Stomach (tissue), 9 donors: ENCODE measurements around the gene SLC7A5. TPM values are rescaled to one million over a fixed set of nuclear protein-coding genes. Genes with fewer than 3 reads are reported as not detected.
"Not testable (repeated sequence)": the region's sequence is repeated elsewhere in the genome, so short reads cannot be mapped to it uniquely, and the experiment has no call there.

Experiments
- DNase-seq, 2 donors: peaks; one replicate each; pipeline versions ENCODE4 v3.0.0 to v3.0.0-alpha.2; 2013 to 2019
- H3K27ac ChIP-seq, 5 donors: fragments of 200-600 bp in 4 of 5; sonication (generic) in 4 of 5; one replicate each; pipeline ENCODE4 v1.5.1; 2013 to 2019; ENCODE audit warnings: mild to moderate bottlenecking in 1 of 5, moderate library complexity in 1 of 5
- H3K27me3 ChIP-seq, 3 donors: fragments of 200-600 bp; sonication (generic); one replicate each; pipeline ENCODE4 v1.5.1; 2017 to 2019; ENCODE audit warnings: mixed run types in 1 of 3
- H3K36me3 ChIP-seq, 4 donors: fragments of 200-600 bp; sonication (generic); 1 replicate in 3 of 4; 2 replicates in 1 of 4; pipeline ENCODE4 v1.5.1; 2016 to 2019
- H3K4me1 ChIP-seq, 4 donors: fragments of 200-600 bp; sonication (generic); one replicate each; pipeline ENCODE4 v1.5.1; 2016 to 2019
- H3K4me3 ChIP-seq, 4 donors: fragments of 200-600 bp; sonication (generic) in 3 of 4; one replicate each; pipeline ENCODE4 v1.5.1; 2016 to 2019; ENCODE audit warnings: mild to moderate bottlenecking in 1 of 4
- H3K9me3 ChIP-seq, 4 donors: fragments of 200-600 bp; sonication (generic); one replicate each; pipeline ENCODE4 v1.5.1; 2016 to 2019
- CTCF ChIP-seq, 7 experiments: fragments of 450-650 bp in 4 of 7; fragments of 200-600 bp in 3 of 7; sonication (generic) in 3 of 7; IDR thresholded peaks; one replicate each; pipeline ENCODE4 v1.5.1; 2016 to 2019; ENCODE audit warnings: antibody characterized with exemption in 7 of 7, control low read depth in 2 of 7, mild to moderate bottlenecking in 1 of 7
- EP300 ChIP-seq: sonication (generic); formaldehyde crosslinking; IDR thresholded peaks from one replicate; pipeline ENCODE4 v1.6.1; 2017; ENCODE audit warnings: antibody characterized with exemption
- POLR2A ChIP-seq, 4 donors: fragments of 450-650 bp; IDR thresholded peaks; one replicate each; pipeline ENCODE4 v1.6.1; 2016; ENCODE audit warnings: antibody characterized with exemption in 4 of 4, control low read depth in 2 of 4, mild to moderate bottlenecking in 1 of 4, moderate library complexity in 1 of 4
- POLR2AphosphoS5 ChIP-seq, 3 donors: sonication (generic); formaldehyde crosslinking; IDR thresholded peaks; one replicate each; pipeline ENCODE4 v1.6.1; 2016; ENCODE audit warnings: antibody characterized with exemption in 3 of 3
- WGBS, 5 donors: extraction: QIAGEN DNeasy Blood & Tissue Kit in 3 of 5; methylation state at CpG; one replicate each; pipeline versions ENCODE4 v1.1.5 to v1.1.7; 2013 to 2018; 5-methylcytosine and 5-hydroxymethylcytosine counted together
- intact Hi-C: fragments of 100-400 bp; cut with DNase I; formaldehyde crosslinking; loops from one replicate; pipeline ENCODE4 v1.15.1; 2023; ENCODE audit warnings: low total_unique reads
- polyA plus RNA-seq, 3 donors: library from polyadenylated mRNA; stranded (reverse); fragments of 200-250 nt; gene quantifications; one replicate each; pipeline ENCODE4 v1.2.3, GENCODE V29; 2013
- total RNA-seq, 5 donors: library from RNA; depleted of rRNA; stranded (reverse); fragments of >200 nt; gene quantifications; one replicate each; pipeline versions ENCODE4 v1.1.0 to v1.2.3, GENCODE V29; 2014 to 2016
- donor health status: healthy with polysubstance abuse.
- donor health status: Bipolar disorder and iron deficiency.
- donor health status: healthy.

SLC7A5 gene
- total and polyA plus RNA-seq, 8 donors, result 1.4 to 74.8 (median 10.0) TPM

GRCh38 chr16:87891764-87892163, 22.5 kb upstream of the SLC7A5 start:
- intact Hi-C loops, result no loop called here
- WGBS, 5 donors, result 86 to 95% (median 94%) methylated on average over 18 to 21 of the region's 21 CpGs

GRCh38 chr16:87889762-87890161, 20.5 kb upstream of the SLC7A5 start:
- intact Hi-C loops, H3K27me3 ChIP-seq, H3K27ac ChIP-seq, H3K36me3 ChIP-seq, H3K4me1 ChIP-seq, H3K9me3 ChIP-seq, H3K4me3 ChIP-seq, DNase-seq: not testable (repeated sequence)
- WGBS, 5 donors, result 71 to 88% (median 80%) methylated on average over 10 of the region's 10 CpGs
- TF ChIP-seq CTCF (IDR thresholded peaks at IDR 0.05), result peak in 1 of 7 experiments; percentile 16

More at GRCh38 chr16:87891764-87892163, 22.5 kb upstream of the SLC7A5 start:
- no peak overlapping the region for H3K27ac ChIP-seq
- peaks cover 0 to 10% (median 4%) of the 10 kb centered on the region in 4 donors for H3K4me1 ChIP-seq
- no peaks in the 10 kb centered on the region for H3K9me3 ChIP-seq
- H3K36me3 ChIP-seq, result no peaks in the 10 kb centered on the region
- no peak overlapping the region for H3K4me3 ChIP-seq
- H3K27me3 ChIP-seq, result no peaks in the 10 kb centered on the region
- DNase-seq, result no peak
- TF ChIP-seq POLR2AphosphoS5 (IDR thresholded peaks at IDR 0.05) (no peak), POLR2A (IDR thresholded peaks at IDR 0.05) (no peak), EP300 (no peak), CTCF (IDR thresholded peaks at IDR 0.05) (no peak)

GRCh38 chr16:87888346-87888745, 19.0 kb upstream of the SLC7A5 start:
- H3K36me3 ChIP-seq, DNase-seq, H3K4me1 ChIP-seq, intact Hi-C loops, H3K27me3 ChIP-seq, H3K27ac ChIP-seq, H3K9me3 ChIP-seq, H3K4me3 ChIP-seq: not testable (repeated sequence)
- 88 to 94% (median 91%) methylated on average over 7 of the region's 7 CpGs for WGBS, 5 donors

GRCh38 chr16:87887931-87888330, 18.6 kb upstream of the SLC7A5 start:
- H3K4me3 ChIP-seq, intact Hi-C loops, H3K36me3 ChIP-seq, H3K9me3 ChIP-seq, H3K27me3 ChIP-seq, DNase-seq, H3K4me1 ChIP-seq, H3K27ac ChIP-seq: not testable (repeated sequence)
- 73 to 89% (median 76%) methylated on average over 8 of the region's 8 CpGs for WGBS, 5 donors

- H3K9me3 ChIP-seq, intact Hi-C loops, H3K4me3 ChIP-seq, H3K36me3 ChIP-seq: not testable (repeated sequence)
- TF ChIP-seq POLR2AphosphoS5 (IDR thresholded peaks at IDR 0.05), result peak in 1 of 3 donors; percentile 14
- H3K27me3 ChIP-seq, result peaks cover 0 to 25% (median 0%) of the 10 kb centered on the region in 3 donors
- WGBS, 5 donors, result 41 to 55% (median 44%) methylated on average over 8 of the region's 8 CpGs
- DNase-seq, result peak; percentile 44 to 69
- peaks cover 0 to 16% (median 2%) of the 10 kb centered on the region in 4 donors for H3K4me1 ChIP-seq
- peak overlapping the region in 3 of 5 donors; percentile 46 to 63 (median 57) for H3K27ac ChIP-seq
Measured at GRCh38 chr16:87885371-87885967, 16.2 kb upstream of the SLC7A5 start.

GRCh38 chr16:87882436-87883019, 13.2 kb upstream of the SLC7A5 start:
- DNase-seq, result no peak
- Histone ChIP-seq H3K36me3 (no peaks in the 10 kb centered on the region), H3K27ac (no peak overlapping the region), H3K4me3 (no peak overlapping the region), H3K4me1 (peaks cover 0 to 16% (median 2%) of the 10 kb centered on the region in 4 donors), H3K9me3 (no peaks in the 10 kb centered on the region), H3K27me3 (peaks cover 0 to 37% (median 0%) of the 10 kb centered on the region in 3 donors)
- TF ChIP-seq EP300, result no peak
- TF ChIP-seq CTCF (IDR thresholded peaks at IDR 0.05), result no peak
- no peak for TF ChIP-seq POLR2A (IDR thresholded peaks at IDR 0.05)
- TF ChIP-seq POLR2AphosphoS5 (IDR thresholded peaks at IDR 0.05), result no peak
- intact Hi-C loops, result no loop called here
- 89 to 94% (median 93%) methylated on average over 29 of the region's 29 CpGs for WGBS, 5 donors
